C4-2B (cell line): ENCODE data around the gene RFTN1.

Source experiments
- ZFX ChIP-seq: fragments of 450-650 bp; IDR thresholded peaks from 2 replicates; pipeline ENCODE4 v1.6.1; 2017
- TF ChIP-seq, protein P1 (sequence below): fragments of 450-650 bp; conservative IDR thresholded peaks from 2 replicates; pipeline ENCODE4 v1.5.1; 2017; ENCODE audit warnings: mild to moderate bottlenecking

DNA sequence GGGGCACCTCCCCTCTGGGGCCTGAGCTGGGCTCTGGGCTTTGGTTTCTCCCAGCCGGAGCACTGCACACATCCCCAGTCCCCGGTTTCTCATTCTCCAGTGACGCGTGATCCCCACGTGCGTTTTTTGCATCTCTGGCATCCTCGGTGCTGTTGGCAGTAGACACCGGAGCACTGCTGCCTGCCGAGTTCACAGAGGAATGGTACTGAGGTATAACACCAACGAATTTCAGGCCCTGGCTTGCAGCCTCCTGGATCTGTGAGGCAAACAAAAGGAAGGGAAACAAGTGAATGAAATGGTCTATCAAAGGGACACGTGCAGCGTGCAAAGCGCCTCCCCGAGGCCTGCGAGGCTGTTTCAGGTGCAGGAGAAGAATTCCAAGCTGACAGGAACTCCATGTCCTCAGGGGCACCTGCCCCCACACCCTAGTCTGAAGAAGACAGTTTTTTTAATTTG, 135.6 kb downstream of the RFTN1 start:
- TF ChIP-seq, protein P1, sequence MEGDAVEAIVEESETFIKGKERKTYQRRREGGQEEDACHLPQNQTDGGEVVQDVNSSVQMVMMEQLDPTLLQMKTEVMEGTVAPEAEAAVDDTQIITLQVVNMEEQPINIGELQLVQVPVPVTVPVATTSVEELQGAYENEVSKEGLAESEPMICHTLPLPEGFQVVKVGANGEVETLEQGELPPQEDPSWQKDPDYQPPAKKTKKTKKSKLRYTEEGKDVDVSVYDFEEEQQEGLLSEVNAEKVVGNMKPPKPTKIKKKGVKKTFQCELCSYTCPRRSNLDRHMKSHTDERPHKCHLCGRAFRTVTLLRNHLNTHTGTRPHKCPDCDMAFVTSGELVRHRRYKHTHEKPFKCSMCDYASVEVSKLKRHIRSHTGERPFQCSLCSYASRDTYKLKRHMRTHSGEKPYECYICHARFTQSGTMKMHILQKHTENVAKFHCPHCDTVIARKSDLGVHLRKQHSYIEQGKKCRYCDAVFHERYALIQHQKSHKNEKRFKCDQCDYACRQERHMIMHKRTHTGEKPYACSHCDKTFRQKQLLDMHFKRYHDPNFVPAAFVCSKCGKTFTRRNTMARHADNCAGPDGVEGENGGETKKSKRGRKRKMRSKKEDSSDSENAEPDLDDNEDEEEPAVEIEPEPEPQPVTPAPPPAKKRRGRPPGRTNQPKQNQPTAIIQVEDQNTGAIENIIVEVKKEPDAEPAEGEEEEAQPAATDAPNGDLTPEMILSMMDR: no peak
- no peak for TF ChIP-seq ZFX
